Posterior vena cava (tissue), 2 donors: ENCODE data around the gene CCDC85B. TPM values are rescaled to one million over a fixed set of nuclear protein-coding genes. Genes with fewer than 3 reads are reported as not detected.

Source experiments
- DNase-seq: peaks from one replicate; pipeline ENCODE4 v3.0.0-alpha.2; 2020; ENCODE audit warnings: low spot score
- intact Hi-C, 2 donors: fragments of 100-400 bp; cut with DNase I; formaldehyde crosslinking; loops; one replicate each; pipeline versions ENCODE4 v1.14.1 to v1.14.2; 2022 to 2023
- total RNA-seq, 2 donors: library from RNA; stranded (reverse); fragmentation: NEBNext Ultra II Directional; extraction: Animal tissue kit (Norgen Biotek cat#: 25700); gene quantifications; one replicate each; pipeline ENCODE4 v1.2.1, GENCODE V29; 2021
- donor health status: DM: yes; HTN: yes; CAD: no.
- donor health status: DM: yes; HTN: yes; CAD: no.

CCDC85B gene
- total RNA-seq, 2 donors from 2014 or later = 31.8 to 36.7 TPM

DNA sequence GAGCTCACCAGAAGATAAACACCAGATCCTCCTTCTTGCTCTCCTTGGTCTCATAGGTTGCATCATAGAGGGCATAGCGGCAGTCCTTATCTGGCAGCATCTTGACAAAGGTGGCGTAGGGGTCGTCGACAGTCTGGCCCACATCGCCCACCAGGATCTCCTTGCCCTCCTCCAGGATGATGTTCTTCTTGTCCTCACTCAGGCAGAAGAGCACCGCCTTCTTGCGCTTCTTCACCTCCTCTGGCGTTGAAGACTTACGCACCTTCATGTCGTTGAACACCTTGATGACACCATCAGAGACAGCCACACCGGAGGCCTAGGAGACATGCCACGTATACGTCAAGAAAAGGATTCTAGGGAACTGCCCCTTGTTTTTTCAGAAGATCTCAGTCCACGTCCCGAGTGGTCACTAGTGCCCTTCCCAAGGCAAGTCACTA lies 34.5 kb upstream of the CCDC85B start:
- intact Hi-C loops = no loop called here
- DNase-seq = peak; percentile 34

DNA sequence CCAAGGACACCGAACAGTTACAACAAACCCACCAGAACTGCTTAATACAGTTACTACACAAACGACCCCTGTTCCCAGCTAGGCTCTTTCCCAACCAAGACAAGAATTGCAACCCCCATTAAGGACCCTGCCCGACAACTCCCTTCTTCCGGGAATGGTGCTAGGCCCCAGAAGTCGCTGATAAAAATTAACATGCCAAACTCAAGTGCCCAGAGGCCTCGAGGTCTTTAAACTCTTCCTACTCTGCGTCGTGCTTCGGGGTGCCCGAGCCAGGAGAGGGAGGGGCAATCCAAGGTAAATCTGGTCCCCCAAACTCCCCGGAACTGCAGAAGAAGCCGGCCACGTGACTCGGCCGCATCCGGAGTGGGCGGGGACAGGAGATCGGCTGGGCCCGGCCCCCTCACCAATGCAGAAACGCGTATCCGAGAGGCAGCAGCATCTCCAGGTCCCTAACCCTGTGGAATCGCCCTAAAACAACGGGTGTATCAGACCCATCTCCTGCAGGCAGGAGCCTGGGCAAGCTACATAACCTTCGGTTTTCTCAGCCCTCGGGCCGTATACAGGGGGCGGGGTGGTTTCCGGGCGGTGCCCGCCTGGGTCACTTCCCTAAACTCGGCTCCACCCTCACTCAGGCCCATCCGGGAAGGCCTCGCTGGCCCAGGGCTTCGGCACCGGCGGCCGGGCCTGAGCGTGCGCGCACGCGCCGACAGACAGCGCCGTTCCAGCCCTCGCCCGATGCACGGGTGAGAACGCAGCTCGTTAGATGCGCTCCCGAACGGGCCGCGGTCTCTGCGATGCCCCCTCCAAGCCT lies 33.6 kb upstream of the CCDC85B start:
- intact Hi-C loops = no loop called here
- peak; percentile 96 for DNase-seq

DNA sequence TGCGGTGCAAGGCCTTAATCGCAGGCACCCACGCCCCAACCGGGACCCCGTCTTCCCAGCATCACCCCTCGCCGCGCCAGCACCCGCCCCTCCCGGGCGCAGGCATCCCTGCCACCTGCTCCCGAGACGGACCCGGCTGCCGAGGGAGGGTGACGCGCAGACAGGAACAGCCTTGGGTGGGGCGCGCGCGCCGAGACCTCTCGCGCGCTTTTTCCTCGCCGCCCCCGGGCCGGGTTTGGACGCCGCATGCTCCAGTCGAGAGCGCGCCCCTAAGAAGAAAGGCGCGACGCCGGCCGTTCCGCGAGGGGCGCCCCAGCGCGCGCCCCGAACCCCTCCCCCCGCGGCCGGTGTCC lies 33.0 kb upstream of the CCDC85B start:
- no peak for DNase-seq
- intact Hi-C loops = no loop called here

GRCh38 chr11:65857853-65858680 lies 32.4 kb upstream of the CCDC85B start, which contains the start of gene CFL1:
TSS of gene CFL1 (minus strand) at chr11:65858180. CDS start at chr11:65858099, 81 bp downstream.
- DNase-seq = peak; percentile 100
- intact Hi-C loops = no loop called here

- no peak for DNase-seq
- intact Hi-C loops = no loop called here
Observed at GRCh38 chr11:65858681-65859087, 31.8 kb upstream of the CCDC85B start.

DNA sequence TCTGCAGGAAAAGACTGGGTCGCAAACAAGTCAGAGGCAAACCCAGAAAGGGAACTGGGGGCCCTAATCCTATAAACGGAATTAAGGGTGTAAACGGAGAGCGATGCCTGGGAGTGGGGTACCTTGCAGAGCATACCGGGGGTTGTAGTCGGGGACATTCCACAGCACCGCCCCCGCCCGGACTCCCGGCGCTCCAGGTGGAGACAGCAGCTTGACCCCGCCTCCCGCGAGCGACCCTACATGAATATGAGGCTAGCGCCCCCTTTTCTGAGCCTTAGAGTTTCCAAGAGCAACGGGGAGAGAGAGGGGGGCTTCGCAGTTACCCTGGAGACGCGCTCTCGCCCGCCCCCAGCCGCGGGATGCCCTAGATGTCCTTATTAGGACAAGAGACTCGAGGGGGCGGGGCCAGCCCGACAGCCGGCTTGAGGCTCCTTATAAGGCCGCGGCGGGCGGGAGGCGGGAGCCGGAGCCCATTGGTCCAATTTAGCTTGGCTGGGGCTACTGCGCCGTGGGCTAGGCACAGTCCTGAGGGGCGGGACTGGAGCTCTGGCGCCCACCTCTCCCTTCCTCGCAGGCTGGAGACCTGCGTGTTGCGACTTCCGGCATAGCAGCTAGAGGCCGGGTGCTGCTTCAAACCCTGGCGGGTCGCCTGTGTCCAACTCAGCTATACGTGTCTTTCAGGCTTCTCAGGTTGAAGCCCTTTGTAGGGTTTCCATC lies 31.2 kb upstream of the CCDC85B start:
- peak; percentile 100 for DNase-seq
- intact Hi-C loops = no loop called here

GRCh38 chr11:65859812-65860277 lies 30.6 kb upstream of the CCDC85B start:
- intact Hi-C loops = no loop called here

DNA sequence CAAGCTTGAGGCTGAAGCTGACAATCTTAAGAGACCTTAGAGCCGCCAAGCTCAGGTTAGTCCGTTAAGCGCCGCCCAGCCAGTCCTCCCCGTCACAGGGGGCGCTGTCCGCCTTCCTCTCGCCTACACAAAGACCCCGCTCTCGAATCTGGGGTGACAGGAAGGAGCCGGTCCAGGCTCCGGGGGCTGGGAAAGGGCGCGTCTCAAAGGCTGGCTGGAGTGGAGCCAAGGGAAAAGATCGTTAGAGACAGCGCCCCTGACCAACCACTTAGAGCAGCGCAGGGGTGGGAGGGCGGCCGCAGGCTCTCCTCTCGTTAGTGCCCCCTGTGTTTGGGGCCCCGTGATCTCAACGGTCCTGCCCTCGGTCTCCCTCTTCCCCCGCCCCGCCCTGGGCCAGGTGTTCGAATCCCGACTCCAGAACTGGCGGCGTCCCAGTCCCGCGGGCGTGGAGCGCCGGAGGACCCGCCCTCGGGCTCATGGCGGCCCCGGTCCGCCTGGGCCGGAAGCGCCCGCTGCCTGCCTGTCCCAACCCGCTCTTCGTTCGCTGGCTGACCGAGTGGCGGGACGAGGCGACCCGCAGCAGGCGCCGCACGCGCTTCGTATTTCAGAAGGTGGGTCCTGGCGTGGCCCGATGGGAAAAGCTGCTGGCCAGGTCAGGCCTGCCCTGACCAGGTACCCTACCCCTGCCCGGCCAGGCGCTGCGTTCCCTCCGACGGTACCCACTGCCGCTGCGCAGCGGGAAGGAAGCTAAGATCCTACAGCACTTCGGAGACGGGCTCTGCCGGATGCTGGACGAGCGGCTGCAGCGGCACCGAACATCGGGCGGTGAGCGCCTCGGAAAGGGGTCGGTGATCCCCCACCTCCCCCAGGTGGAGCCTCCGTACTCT lies 30.0 kb upstream of the CCDC85B start, which contains the start of gene MUS81:
Gene MUS81, plus strand, starts transcription at position 156 of the 887 bp plus-strand sequence. Its CDS starts 321 bp downstream, at position 477.
- DNase-seq = peak; percentile 99
- intact Hi-C loops = no loop called here

More at GRCh38 chr11:65859812-65860277, 30.6 kb upstream of the CCDC85B start:
- DNase-seq = no peak

DNA sequence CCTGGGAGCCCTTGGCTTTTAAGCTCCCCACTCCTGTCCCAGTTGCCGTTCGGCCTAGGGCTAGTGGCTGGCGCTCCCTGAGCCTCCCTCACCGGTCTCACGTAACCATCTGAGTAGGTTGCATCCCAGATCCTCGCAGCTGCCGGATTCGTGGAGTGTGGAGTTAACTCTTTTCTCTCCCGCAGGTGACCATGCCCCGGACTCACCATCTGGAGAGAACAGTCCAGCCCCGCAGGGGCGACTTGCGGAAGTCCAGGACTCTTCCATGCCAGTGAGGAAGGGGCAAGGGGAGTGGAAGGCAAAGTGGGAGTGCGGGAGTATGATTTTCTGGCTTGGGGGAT lies 29.3 kb upstream of the CCDC85B start:
- no peak for DNase-seq
- intact Hi-C loops = no loop called here

- intact Hi-C loops = no loop called here
- peak; percentile 51 for DNase-seq
Observed at GRCh38 chr11:65861533-65862183, 28.8 kb upstream of the CCDC85B start.

DNA sequence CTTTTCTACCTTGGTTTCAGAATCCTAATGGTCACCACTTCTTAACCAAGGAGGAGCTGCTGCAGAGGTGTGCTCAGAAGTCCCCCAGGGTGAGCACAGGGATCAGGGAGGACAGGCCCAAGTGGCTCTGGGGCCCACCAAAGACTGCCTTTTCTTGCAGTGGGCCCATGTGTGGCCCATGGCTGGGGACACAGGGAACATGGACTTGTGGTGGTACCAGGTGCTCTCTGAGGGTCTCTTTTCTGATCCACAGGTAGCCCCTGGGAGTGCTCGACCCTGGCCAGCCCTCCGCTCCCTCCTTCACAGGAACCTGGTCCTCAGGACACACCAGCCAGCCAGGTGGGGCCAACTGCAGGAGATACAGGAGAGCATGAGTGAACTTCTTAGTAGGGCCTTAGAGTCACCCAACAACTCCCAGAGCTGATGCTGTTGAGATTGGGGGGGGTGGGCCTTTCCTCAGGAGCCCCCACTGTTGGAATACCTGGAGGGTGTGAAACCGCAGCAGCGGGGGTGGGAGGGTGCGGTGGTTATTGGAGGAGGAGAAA lies 28.2 kb upstream of the CCDC85B start:
- DNase-seq = no peak
- intact Hi-C loops = no loop called here

DNA sequence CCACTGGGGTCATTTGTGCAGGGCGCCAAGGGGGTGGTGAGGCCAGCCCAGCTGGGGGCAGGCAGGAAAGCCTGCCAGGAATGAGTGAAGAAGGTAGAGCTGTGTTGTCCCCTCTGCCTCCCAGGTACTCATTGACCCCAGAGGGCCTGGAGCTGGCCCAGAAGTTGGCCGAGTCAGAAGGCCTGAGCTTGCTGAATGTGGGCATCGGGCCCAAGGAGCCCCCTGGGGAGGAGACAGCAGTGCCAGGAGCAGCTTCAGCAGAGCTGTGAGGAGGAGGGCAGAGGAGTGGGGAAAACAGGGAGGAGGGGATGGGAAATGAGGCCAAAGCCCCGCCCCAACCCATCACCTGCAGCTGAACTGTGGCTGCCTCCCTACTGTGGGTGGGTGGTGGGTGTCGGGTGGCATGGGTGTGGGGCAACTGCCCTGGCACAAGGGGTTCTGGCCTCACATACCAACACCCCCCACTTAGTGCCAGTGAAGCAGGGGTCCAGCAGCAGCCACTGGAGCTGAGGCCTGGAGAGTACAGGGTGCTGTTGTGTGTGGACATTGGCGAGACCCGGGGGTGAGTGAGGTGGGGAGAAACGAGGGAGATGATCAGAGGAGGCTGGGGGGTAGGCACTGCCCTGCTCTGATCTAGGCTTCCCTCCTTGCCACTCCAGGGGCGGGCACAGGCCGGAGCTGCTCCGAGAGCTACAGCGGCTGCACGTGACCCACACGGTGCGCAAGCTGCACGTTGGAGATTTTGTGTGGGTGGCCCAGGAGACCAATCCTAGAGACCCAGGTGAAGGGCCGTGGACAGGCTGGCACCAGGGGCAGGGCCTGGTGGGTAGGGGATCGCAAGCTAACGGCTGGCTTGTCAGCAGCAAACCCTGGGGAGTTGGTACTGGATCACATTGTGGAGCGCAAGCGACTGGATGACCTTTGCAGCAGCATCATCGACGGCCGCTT lies 27.3 kb upstream of the CCDC85B start:
- peak; percentile 75 for DNase-seq
- intact Hi-C loops = no loop called here

GRCh38 chr11:65863889-65864705 lies 26.4 kb upstream of the CCDC85B start:
- DNase-seq = no peak
- intact Hi-C loops = no loop called here

DNA sequence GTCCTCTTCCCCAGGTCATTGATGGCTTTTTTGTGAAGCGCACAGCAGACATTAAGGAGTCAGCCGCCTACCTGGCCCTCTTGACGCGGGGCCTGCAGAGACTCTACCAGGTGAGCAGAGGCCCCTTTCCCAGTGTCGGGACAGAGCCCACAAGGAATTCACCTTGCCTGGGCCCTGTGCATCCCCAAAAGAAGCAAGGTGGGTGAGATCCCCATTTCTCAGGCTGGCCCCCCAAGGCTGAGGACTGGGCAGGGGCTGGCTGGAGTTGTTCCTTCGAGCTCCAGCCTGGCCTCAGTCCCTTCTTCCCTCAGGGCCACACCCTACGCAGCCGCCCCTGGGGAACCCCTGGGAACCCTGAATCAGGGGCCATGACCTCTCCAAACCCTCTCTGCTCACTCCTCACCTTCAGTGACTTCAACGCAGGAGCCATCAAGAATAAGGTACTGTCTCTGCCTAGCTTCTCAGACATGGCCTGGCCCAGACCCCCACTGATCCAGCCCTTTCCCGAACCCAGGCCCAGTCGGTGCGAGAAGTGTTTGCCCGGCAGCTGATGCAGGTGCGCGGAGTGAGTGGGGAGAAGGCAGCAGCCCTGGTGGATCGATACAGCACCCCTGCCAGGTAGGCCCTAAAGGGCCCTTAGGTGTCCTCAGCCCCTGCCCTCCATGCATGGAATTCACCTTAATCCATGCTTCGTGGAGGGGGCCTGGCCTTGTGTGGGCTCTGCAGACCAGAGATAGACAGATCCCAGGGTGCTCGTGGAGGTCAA lies 25.6 kb upstream of the CCDC85B start:
- intact Hi-C loops = loop anchor here in 1 of 2 donors (5.0 kb wide), 1 partner anchor 632 kb away; no protein-coding TSS in a partner anchor
- DNase-seq = no peak

- intact Hi-C loops = loop anchor here in 1 of 2 donors (5.0 kb wide), 1 partner anchor 632 kb away; no protein-coding TSS in a partner anchor
- no peak for DNase-seq
Observed at GRCh38 chr11:65865550-65866172, 24.8 kb upstream of the CCDC85B start.
